Natural killer cell treated with Interleukin-12 subunit alpha and Interleukin-12 subunit beta and Interleukin-15 and Interleukin-18, amount 100 ng/mL, for 72 hours (primary cell): ENCODE data around the gene CIROP. TPM values are rescaled to one million over a fixed set of nuclear protein-coding genes. Genes with fewer than 3 reads are reported as not detected.
"Not testable (repeated sequence)": the region's sequence is repeated elsewhere in the genome, so short reads cannot be mapped to it uniquely, and the experiment has no call there.

Experiments
- ATAC-seq, 2 donors: fragments of 150-1000 bp; cut with Tn5 transposase in 1 of 2; sonication (Bioruptor Pico), chemical (Tn5 transposase) in 1 of 2; 2 replicates each; pipeline ENCODE4 v1.10.0; 2021
- DNase-seq: peaks from one replicate; pipeline ENCODE4 v3.0.0; 2022; ENCODE audit warnings: low spot score
- H3K27ac Mint-ChIP-seq, 2 donors: 1 replicate in 1 of 2; 2 replicates in 1 of 2; pipeline ENCODE4 v1.8.0; 2022; ENCODE audit warnings: mixed read lengths in 2 of 2, mild to moderate bottlenecking in 1 of 2, moderate library complexity in 1 of 2
- H3K27me3 Mint-ChIP-seq, 2 donors: 1 replicate in 1 of 2; 2 replicates in 1 of 2; pipeline ENCODE4 v1.8.0; 2022; ENCODE audit warnings: mixed read lengths in 2 of 2
- H3K36me3 Mint-ChIP-seq: one replicate; pipeline ENCODE4 v1.8.0; 2022; ENCODE audit warnings: mixed read lengths
- H3K4me1 Mint-ChIP-seq, 2 donors: 1 replicate in 1 of 2; 2 replicates in 1 of 2; pipeline ENCODE4 v1.8.0; 2022; ENCODE audit warnings: low read depth in 2 of 2, mixed read lengths in 2 of 2, mild to moderate bottlenecking in 1 of 2
- H3K4me3 Mint-ChIP-seq: one replicate; pipeline ENCODE4 v1.8.0; 2022; ENCODE audit warnings: mixed read lengths
- H3K9me3 Mint-ChIP-seq: 2 replicates; pipeline ENCODE4 v1.8.0; 2022; ENCODE audit warnings: mixed read lengths
- total RNA-seq, 2 donors: library from RNA; stranded (reverse); gene quantifications; one replicate each; pipeline ENCODE4 v1.2.3, GENCODE V29; 2022

The CIROP gene
- total RNA-seq, 2 donors from 2014 or later = not detected

GRCh38 chr14:23114120-23114458 is 9.3 kb upstream of the CIROP start:
- H3K27ac Mint-ChIP-seq = no peak overlapping the region
- peaks cover 7 to 8% of the 10 kb centered on the region in 2 donors for H3K27me3 Mint-ChIP-seq
- H3K36me3 Mint-ChIP-seq = no peaks in the 10 kb centered on the region
- H3K4me1 Mint-ChIP-seq = no peaks in the 10 kb centered on the region
- no peak for DNase-seq
- H3K4me3 Mint-ChIP-seq = no peak overlapping the region
- no peaks in the 10 kb centered on the region for H3K9me3 Mint-ChIP-seq
- ATAC-seq = no peak

GRCh38 chr14:23113431-23114119 is 8.8 kb upstream of the CIROP start:
- Mint-ChIP-seq H3K27me3 (peaks cover 7 to 8% of the 10 kb centered on the region in 2 donors), H3K27ac (no peak overlapping the region), H3K36me3 (no peaks in the 10 kb centered on the region), H3K4me1 (no peaks in the 10 kb centered on the region), H3K9me3 (no peaks in the 10 kb centered on the region), H3K4me3 (no peak overlapping the region)
- DNase-seq (no peak), ATAC-seq (no peak)

- ATAC-seq (peak; percentile 9 to 76), DNase-seq (no peak)
- H3K27ac Mint-ChIP-seq = no peak overlapping the region
- H3K4me3 Mint-ChIP-seq = no peak overlapping the region
- H3K27me3 Mint-ChIP-seq = peaks cover 7 to 8% of the 10 kb centered on the region in 2 donors
- H3K9me3 Mint-ChIP-seq = no peaks in the 10 kb centered on the region
- no peaks in the 10 kb centered on the region for H3K4me1 Mint-ChIP-seq
- no peaks in the 10 kb centered on the region for H3K36me3 Mint-ChIP-seq
These were observed 7.8 kb upstream of the CIROP start for GRCh38 chr14:23112359-23113178.

- Mint-ChIP-seq H3K27ac (no peak overlapping the region), H3K9me3 (no peaks in the 10 kb centered on the region), H3K36me3 (no peaks in the 10 kb centered on the region), H3K4me1 (no peaks in the 10 kb centered on the region), H3K4me3 (no peak overlapping the region), H3K27me3 (peaks cover 7 to 8% of the 10 kb centered on the region in 2 donors)
- DNase-seq (no peak), ATAC-seq (no peak)
These were observed 6.0 kb upstream of the CIROP start for GRCh38 chr14:23110579-23111365.

GRCh38 chr14:23109769-23110168 is 5.0 kb upstream of the CIROP start:
- Mint-ChIP-seq H3K36me3 (no peaks in the 10 kb centered on the region), H3K4me3 (no peak overlapping the region), H3K27ac (no peak overlapping the region), H3K27me3 (peaks cover 5 to 8% of the 10 kb centered on the region in 2 donors), H3K4me1 (no peaks in the 10 kb centered on the region), H3K9me3 (no peaks in the 10 kb centered on the region)
- no peak for ATAC-seq
- DNase-seq = no peak

GRCh38 chr14:23108169-23108568 is 3.4 kb upstream of the CIROP start:
- H3K36me3 Mint-ChIP-seq, DNase-seq, H3K4me3 Mint-ChIP-seq, H3K27ac Mint-ChIP-seq, H3K9me3 Mint-ChIP-seq, H3K4me1 Mint-ChIP-seq, H3K27me3 Mint-ChIP-seq, ATAC-seq: not testable (repeated sequence)

GRCh38 chr14:23107620-23108019 is 2.8 kb upstream of the CIROP start:
- not testable (repeated sequence) for DNase-seq, ATAC-seq, H3K27me3 Mint-ChIP-seq, H3K36me3 Mint-ChIP-seq, H3K4me3 Mint-ChIP-seq, H3K27ac Mint-ChIP-seq, H3K4me1 Mint-ChIP-seq, H3K9me3 Mint-ChIP-seq

- no peak overlapping the region for H3K4me3 Mint-ChIP-seq
- no peaks in the 10 kb centered on the region for H3K9me3 Mint-ChIP-seq
- H3K36me3 Mint-ChIP-seq = no peaks in the 10 kb centered on the region
- DNase-seq (no peak), ATAC-seq (no peak)
- H3K4me1 Mint-ChIP-seq = no peaks in the 10 kb centered on the region
- peaks cover 0 to 2% of the 10 kb centered on the region in 2 donors for H3K27me3 Mint-ChIP-seq
- H3K27ac Mint-ChIP-seq = no peak overlapping the region
These were observed 1.9 kb upstream of the CIROP start for GRCh38 chr14:23106747-23107045.

GRCh38 chr14:23105348-23105824 is 597 bp upstream of the CIROP start:
- no peaks in the 10 kb centered on the region for H3K36me3 Mint-ChIP-seq
- no peaks in the 10 kb centered on the region for H3K9me3 Mint-ChIP-seq
- H3K27me3 Mint-ChIP-seq = peaks cover 0 to 2% of the 10 kb centered on the region in 2 donors
- H3K27ac Mint-ChIP-seq = no peak overlapping the region
- ATAC-seq (no peak), DNase-seq (no peak)
- H3K4me3 Mint-ChIP-seq = no peak overlapping the region
- no peaks in the 10 kb centered on the region for H3K4me1 Mint-ChIP-seq

- H3K9me3 Mint-ChIP-seq = no peaks in the 10 kb centered on the region
- H3K4me3 Mint-ChIP-seq = no peak overlapping the region
- H3K4me1 Mint-ChIP-seq = peaks cover 0 to 3% of the 10 kb centered on the region in 2 donors
- no peak for DNase-seq
- no peak overlapping the region for H3K27ac Mint-ChIP-seq
- ATAC-seq = no peak
- peaks cover 0 to 2% of the 10 kb centered on the region in 2 donors for H3K27me3 Mint-ChIP-seq
- H3K36me3 Mint-ChIP-seq = no peaks in the 10 kb centered on the region
These were observed 659 bp downstream of the CIROP start for GRCh38 chr14:23104070-23104590.

GRCh38 chr14:23103581-23103980 is 1.2 kb downstream of the CIROP start:
- Mint-ChIP-seq H3K27ac (no peak overlapping the region), H3K36me3 (no peaks in the 10 kb centered on the region), H3K9me3 (no peaks in the 10 kb centered on the region), H3K27me3 (peaks cover 0 to 2% of the 10 kb centered on the region in 2 donors), H3K4me1 (peaks cover 0 to 3% of the 10 kb centered on the region in 2 donors), H3K4me3 (no peak overlapping the region)
- no peak for DNase-seq
- no peak for ATAC-seq

GRCh38 chr14:23102801-23103200 is 2.0 kb downstream of the CIROP start:
- no peak for DNase-seq
- ATAC-seq = peak in 1 of 2 donors; percentile 38
- Mint-ChIP-seq H3K27ac (no peak overlapping the region), H3K4me1 (peaks cover under 1 to 4% of the 10 kb centered on the region in 2 donors), H3K36me3 (no peaks in the 10 kb centered on the region), H3K9me3 (no peaks in the 10 kb centered on the region), H3K27me3 (peaks cover 0 to 2% of the 10 kb centered on the region in 2 donors), H3K4me3 (no peak overlapping the region)

GRCh38 chr14:23101986-23102625 is 2.7 kb downstream of the CIROP start:
- no peak overlapping the region for H3K4me3 Mint-ChIP-seq
- H3K27ac Mint-ChIP-seq = no peak overlapping the region
- no peaks in the 10 kb centered on the region for H3K36me3 Mint-ChIP-seq
- DNase-seq = no peak
- H3K9me3 Mint-ChIP-seq = no peaks in the 10 kb centered on the region
- H3K27me3 Mint-ChIP-seq = peaks cover 0 to 2% of the 10 kb centered on the region in 2 donors
- H3K4me1 Mint-ChIP-seq = peaks cover 7 to 11% of the 10 kb centered on the region in 2 donors
- no peak for ATAC-seq
